Measurements from ENCODE around the gene SHH. TPM values are rescaled to one million over a fixed set of nuclear protein-coding genes. Genes with fewer than 3 reads are reported as not detected.

The SHH gene
- total RNA-seq, 4 donors from 2014 or later, result 1.4 to 2.5 (median 2.1) TPM; not detected in 1

DNA sequence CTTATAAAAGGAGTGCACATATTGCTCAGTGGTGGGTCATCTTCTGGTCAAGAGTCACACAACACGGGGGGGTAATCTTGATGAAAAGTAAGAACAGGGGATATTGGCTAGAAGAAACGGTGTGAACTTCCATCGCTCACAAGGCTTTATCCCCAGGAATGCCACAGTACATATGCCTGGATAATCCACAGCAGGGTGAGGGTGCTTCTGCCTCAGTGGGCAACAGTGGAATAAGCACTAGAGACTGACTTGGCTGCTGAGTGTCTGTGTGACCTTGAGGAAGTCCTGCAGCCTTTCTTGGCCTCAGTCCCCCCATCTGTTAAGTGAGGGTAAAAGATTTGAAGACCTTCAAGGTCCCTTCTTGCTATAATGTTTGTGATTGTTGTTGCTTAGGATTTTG is 44.9 kb upstream of the SHH start:
- no peaks in the 10 kb centered on the region for H3K36me3 ChIP-seq
- H3K27ac ChIP-seq, result no peak overlapping the region
- peak in 1 of 3 donors; percentile 6 for DNase-seq
- H3K9me3 ChIP-seq, result no peaks in the 10 kb centered on the region
- H3K4me1 ChIP-seq, result peaks cover 0 to 11% (median 0%) of the 10 kb centered on the region in 4 donors
- TF ChIP-seq, protein P1, sequence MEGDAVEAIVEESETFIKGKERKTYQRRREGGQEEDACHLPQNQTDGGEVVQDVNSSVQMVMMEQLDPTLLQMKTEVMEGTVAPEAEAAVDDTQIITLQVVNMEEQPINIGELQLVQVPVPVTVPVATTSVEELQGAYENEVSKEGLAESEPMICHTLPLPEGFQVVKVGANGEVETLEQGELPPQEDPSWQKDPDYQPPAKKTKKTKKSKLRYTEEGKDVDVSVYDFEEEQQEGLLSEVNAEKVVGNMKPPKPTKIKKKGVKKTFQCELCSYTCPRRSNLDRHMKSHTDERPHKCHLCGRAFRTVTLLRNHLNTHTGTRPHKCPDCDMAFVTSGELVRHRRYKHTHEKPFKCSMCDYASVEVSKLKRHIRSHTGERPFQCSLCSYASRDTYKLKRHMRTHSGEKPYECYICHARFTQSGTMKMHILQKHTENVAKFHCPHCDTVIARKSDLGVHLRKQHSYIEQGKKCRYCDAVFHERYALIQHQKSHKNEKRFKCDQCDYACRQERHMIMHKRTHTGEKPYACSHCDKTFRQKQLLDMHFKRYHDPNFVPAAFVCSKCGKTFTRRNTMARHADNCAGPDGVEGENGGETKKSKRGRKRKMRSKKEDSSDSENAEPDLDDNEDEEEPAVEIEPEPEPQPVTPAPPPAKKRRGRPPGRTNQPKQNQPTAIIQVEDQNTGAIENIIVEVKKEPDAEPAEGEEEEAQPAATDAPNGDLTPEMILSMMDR (IDR thresholded peaks at IDR 0.05), result no peak
- no peak for TF ChIP-seq POLR2A (IDR thresholded peaks at IDR 0.05)
- H3K4me3 ChIP-seq, result no peak overlapping the region
- H3K27me3 ChIP-seq, result no peaks in the 10 kb centered on the region

DNA sequence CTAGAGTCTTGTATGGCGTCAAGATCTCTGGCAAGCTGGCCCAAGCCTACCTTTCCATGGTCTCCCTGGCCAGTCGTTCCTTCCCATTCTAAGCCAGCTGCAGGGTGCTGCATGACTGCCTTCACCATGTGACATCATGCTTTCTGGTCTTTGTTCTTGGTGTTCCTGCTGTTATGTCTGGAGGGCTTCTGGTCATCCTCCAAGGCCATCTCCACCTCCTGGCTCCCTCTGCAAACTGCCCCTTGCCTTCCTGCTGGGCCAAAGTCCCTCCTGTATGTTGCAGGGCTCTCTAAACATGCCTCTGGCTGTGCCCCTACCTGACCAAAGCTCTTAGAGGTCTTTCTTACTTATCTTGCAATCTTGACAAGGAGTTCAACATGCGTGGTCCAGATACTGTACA is 44.4 kb upstream of the SHH start:
- Histone ChIP-seq H3K27ac (no peak overlapping the region), H3K4me3 (no peak overlapping the region), H3K9me3 (no peaks in the 10 kb centered on the region), H3K4me1 (peaks cover 0 to 11% (median 0%) of the 10 kb centered on the region in 4 donors), H3K27me3 (no peaks in the 10 kb centered on the region), H3K36me3 (no peaks in the 10 kb centered on the region)
- TF ChIP-seq, protein P1 (IDR thresholded peaks at IDR 0.05), result no peak
- no peak for TF ChIP-seq POLR2A (IDR thresholded peaks at IDR 0.05)
- DNase-seq, result peak in 1 of 3 donors; percentile 25

DNA sequence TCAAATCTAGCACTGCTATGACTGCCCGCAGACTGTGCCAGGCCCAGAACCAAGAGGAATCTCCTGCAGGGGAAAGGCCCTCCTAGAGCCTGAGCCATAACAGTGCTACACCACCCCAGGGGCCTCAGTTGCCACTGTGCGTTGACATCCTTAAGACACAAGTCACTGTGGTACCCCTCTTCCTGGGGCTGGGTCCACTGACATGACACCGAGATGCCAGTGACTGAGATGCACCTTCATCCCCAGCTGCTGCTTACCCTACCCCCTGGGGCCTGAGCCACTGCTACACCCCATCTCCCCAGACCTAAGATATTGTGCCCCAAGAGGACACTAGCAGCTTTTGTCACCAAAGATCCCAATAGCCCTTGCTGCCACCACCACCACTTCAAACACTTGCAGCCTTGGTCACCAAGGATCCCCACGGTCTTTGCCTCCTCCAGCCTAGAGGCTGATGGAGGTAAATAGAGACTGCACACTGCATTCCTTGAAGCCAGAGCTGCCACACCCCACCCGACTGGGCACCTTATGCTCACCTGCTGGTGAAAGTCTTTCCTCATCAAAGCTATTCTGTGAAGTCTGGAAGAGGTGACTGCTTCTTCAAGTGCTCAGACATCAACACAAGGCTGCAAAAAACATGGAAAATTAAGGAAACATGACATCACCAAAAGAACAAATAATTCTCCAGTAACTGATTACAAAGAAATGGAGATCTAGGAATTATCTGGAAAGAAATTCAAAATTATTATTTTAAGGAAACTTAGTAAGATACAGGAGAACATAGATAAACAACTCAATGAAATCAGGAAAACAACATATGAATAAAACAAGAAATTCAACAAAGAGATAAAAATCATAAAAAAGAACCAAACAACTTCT is 40.4 kb upstream of the SHH start:
- Histone ChIP-seq H3K27ac (no peak overlapping the region), H3K9me3 (no peaks in the 10 kb centered on the region), H3K27me3 (no peaks in the 10 kb centered on the region), H3K4me1 (no peaks in the 10 kb centered on the region), H3K4me3 (no peak overlapping the region), H3K36me3 (no peaks in the 10 kb centered on the region)
- TF ChIP-seq, protein P1 (IDR thresholded peaks at IDR 0.05), result peak in 1 of 6 experiments; percentile 1
- TF ChIP-seq POLR2A (IDR thresholded peaks at IDR 0.05), result no peak
- peak in 2 of 3 donors; percentile 38 to 49 for DNase-seq

DNA sequence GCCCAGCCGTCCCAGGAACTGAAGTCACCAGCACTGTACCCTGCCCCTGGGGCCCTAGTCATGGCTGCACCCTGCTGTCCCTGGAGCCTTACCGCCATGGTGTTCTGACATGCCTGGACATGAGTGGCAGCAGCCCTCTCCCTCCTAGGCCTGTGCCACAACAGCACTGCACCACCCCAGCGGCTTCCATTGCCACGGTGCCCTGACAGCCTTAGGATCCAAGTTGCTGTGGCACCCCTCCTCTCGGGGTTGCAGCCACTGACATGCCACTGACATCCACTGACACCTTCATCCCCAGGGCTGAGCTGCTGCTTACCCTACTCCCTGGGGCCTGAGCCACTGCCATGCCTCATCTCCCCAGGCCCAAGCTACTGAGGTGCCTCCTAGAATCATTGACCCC is 39.6 kb upstream of the SHH start:
- no peaks in the 10 kb centered on the region for H3K27me3 ChIP-seq
- no peak overlapping the region for H3K4me3 ChIP-seq
- H3K36me3 ChIP-seq, result no peaks in the 10 kb centered on the region
- TF ChIP-seq POLR2A (IDR thresholded peaks at IDR 0.05), result no peak
- TF ChIP-seq, protein P1 (IDR thresholded peaks at IDR 0.05), result no peak
- no peaks in the 10 kb centered on the region for H3K9me3 ChIP-seq
- peak in 1 of 3 donors; percentile 38 for DNase-seq
- H3K4me1 ChIP-seq, result no peaks in the 10 kb centered on the region
- H3K27ac ChIP-seq, result no peak overlapping the region

DNA sequence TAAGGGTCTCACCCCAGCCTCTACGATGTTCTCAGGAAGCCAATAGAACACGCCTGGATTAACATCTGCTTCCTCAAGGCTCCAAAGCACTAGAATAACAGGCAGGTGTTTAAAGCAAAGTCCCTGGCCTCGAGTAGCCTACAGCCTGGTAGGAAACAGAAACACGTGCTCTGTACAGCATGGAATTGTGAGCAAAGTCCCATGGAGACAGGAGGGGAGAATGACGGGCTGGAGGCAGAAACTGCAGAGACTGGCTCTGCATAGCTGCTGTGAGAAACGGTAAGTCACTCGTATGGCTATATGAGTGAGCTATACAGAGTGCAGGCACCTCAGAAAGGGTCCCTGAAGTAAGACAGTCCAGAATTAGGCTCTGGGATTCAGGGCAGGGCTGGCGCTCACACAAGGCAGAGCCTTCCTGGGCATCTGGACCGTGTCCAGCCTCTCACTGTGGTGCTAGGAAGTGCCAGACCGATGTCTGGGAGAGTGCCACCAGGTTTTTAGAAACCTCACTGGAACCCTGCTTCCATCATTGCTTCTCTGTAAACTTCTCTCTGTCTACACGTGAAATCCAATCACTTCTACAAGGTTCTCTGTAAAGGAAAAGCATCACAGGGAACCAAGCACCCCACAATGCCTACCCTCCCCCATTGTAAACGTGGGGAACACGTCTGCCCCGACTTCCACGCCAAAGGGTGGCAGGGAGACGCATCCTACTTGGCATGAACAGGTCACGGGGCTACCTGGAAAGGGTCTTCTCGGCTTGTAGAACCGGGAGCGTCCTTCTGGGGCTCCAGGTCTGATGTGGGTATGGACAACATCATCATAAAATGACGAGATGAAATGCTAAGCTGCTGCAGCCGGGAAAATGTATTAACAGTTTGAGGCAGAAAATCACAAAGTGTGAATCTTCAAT is 38.8 kb upstream of the SHH start:
- peak in 2 of 3 donors; percentile 7 to 42 for DNase-seq
- H3K9me3 ChIP-seq, result no peaks in the 10 kb centered on the region
- TF ChIP-seq, protein P1 (IDR thresholded peaks at IDR 0.05), result no peak
- no peak for TF ChIP-seq POLR2A (IDR thresholded peaks at IDR 0.05)
- H3K27ac ChIP-seq, result no peak overlapping the region
- H3K4me1 ChIP-seq, result no peaks in the 10 kb centered on the region
- no peaks in the 10 kb centered on the region for H3K36me3 ChIP-seq
- no peak overlapping the region for H3K4me3 ChIP-seq
- no peaks in the 10 kb centered on the region for H3K27me3 ChIP-seq
